ENCODE data around the gene SHFL. TPM values are rescaled to one million over a fixed set of nuclear protein-coding genes. Genes with fewer than 3 reads are reported as not detected.

The SHFL gene
- total RNA-seq, 6 donors from 2014 or later, result 28.9 to 95.3 (median 39.0) TPM

DNA sequence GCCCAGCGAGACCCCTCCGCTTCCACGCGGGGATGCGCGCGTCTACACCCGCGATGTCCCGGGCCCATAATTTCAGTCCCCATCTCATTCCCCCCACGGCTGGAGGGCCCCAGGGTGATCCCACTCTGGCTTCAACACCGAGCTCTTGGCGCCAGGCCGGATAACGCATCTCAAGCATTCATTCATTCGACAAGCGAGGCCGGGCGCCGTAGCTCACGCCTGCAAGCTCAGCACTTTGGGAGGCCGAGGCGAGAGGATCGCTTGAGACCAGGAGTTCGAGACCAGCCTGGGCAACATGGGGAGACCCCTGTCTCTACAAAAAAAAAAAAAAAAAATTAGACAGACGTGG, 10.5 kb downstream of the SHFL start:
- Histone ChIP-seq H3K4me1 (peaks cover 7 to 15% (median 11%) of the 10 kb centered on the region in 4 donors), H3K27me3 (no peaks in the 10 kb centered on the region), H3K36me3 (peaks cover 0 to 21% (median 11%) of the 10 kb centered on the region in 4 donors), H3K4me3 (peak overlapping the region; percentile 28 to 61 (median 57)), H3K9me3 (no peaks in the 10 kb centered on the region), H3K27ac (peak overlapping the region; percentile 40 to 83 (median 70))
- WGBS, 2 donors, result 34 to 43% methylated on average over 16 to 26 of the region's 26 CpGs
- DNase-seq (no peak), ATAC-seq (ENCODE audit: low FRiP score in 2 of 2) (no peak)
- TF ChIP-seq POLR2A (IDR thresholded peaks at IDR 0.05) (no peak), EP300 (IDR thresholded peaks at IDR 0.05) (no peak), CTCF (IDR thresholded peaks at IDR 0.05) (no peak), POLR2AphosphoS5 (IDR thresholded peaks at IDR 0.05) (no peak)

DNA sequence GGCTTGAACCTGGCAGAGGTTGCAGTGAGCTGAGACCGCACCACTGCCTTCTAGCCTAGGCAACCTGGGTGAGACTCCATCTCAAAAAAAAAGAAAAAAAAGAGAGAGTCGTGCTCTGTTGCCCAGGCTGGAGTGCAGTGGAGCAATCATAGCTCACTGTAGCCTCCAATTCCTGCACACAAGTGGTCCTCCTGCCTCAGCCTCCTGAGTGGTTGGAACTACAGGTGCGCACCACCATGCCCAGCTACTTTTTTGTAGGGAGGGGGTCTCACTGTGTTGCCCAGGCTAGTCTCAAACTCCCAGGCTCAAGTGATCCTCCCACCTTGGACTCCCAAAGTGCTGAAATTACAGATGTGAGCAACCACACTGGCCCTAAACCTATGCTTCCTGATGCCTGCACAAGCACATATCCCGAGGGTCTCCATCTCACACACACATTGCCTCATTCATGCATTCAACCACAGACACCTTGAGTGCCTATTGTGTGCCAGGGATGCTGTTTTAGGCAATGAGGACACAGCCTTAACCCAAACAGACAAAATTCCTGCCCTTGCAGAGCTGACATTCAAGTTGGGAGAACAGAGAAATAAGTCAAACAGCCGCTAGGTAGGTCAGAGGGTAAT, 14.2 kb downstream of the SHFL start:
- Histone ChIP-seq H3K9me3 (no peaks in the 10 kb centered on the region), H3K36me3 (no peaks in the 10 kb centered on the region), H3K27me3 (no peaks in the 10 kb centered on the region), H3K4me3 (no peak overlapping the region), H3K27ac (no peak overlapping the region), H3K4me1 (peaks cover 7 to 25% (median 19%) of the 10 kb centered on the region in 4 donors)
- 87 to 89% methylated on average over 5 of the region's 5 CpGs for WGBS, 2 donors
- ATAC-seq (ENCODE audit: low FRiP score in 2 of 2), result no peak
- no peak for TF ChIP-seq POLR2A (IDR thresholded peaks at IDR 0.05)
- no peak for DNase-seq

DNA sequence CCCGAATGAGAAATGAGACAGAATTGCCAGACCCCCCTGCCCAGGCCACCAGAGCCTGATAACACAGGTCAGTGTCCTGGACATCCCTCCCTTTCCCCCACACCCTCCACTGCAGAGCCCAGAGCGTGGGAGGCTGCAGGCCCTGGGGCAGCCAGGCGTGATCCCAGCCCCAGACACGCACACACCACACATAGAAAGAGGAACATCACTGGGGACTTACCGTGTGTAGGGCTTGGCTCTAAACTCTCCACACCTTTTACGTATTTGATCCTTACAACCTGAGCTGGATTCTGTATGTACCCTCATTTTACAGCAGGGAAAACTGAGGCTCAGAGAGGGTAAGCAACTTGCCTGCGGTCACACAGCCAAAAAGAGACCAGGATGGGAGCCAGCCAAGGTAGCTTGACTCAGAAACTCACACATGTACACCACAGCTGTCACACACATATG, 16.7 kb downstream of the SHFL start:
- peaks cover 15 to 32% (median 22%) of the 10 kb centered on the region in 4 donors for H3K4me1 ChIP-seq

GRCh38 chr19:10104130-10104513, 18.0 kb downstream of the SHFL start:
- no peaks in the 10 kb centered on the region for H3K27me3 ChIP-seq
- ATAC-seq (ENCODE audit: low FRiP score in 2 of 2) (no peak), DNase-seq (no peak)
- H3K4me3 ChIP-seq, result no peak overlapping the region
- H3K4me1 ChIP-seq, result peaks cover 15 to 32% (median 22%) of the 10 kb centered on the region in 4 donors
- no peaks in the 10 kb centered on the region for H3K9me3 ChIP-seq
- peaks cover 0 to 19% (median 17%) of the 10 kb centered on the region in 4 donors for H3K36me3 ChIP-seq
- no peak overlapping the region for H3K27ac ChIP-seq
- TF ChIP-seq POLR2AphosphoS5 (IDR thresholded peaks at IDR 0.05), result no peak
- no peak for TF ChIP-seq CTCF (IDR thresholded peaks at IDR 0.05)
- no peak for TF ChIP-seq EP300 (IDR thresholded peaks at IDR 0.05)
- no peak for TF ChIP-seq POLR2A (IDR thresholded peaks at IDR 0.05)

More for the DNA sequence above, 16.7 kb downstream of the SHFL start:
- Histone ChIP-seq H3K27me3 (no peaks in the 10 kb centered on the region), H3K36me3 (peaks cover 0 to 6% (median 4%) of the 10 kb centered on the region in 4 donors), H3K27ac (peak overlapping the region; percentile 27 to 64 (median 44)), H3K4me3 (no peak overlapping the region), H3K9me3 (no peaks in the 10 kb centered on the region)
- DNase-seq (peak in 1 of 2 donors; percentile 55), ATAC-seq (ENCODE audit: low FRiP score in 2 of 2) (no peak)
- WGBS, 2 donors, result 72 to 77% methylated on average over 5 to 7 of the region's 7 CpGs
- TF ChIP-seq EP300 (IDR thresholded peaks at IDR 0.05) (no peak), POLR2A (IDR thresholded peaks at IDR 0.05) (no peak), POLR2AphosphoS5 (IDR thresholded peaks at IDR 0.05) (no peak), CTCF (IDR thresholded peaks at IDR 0.05) (no peak)

DNA sequence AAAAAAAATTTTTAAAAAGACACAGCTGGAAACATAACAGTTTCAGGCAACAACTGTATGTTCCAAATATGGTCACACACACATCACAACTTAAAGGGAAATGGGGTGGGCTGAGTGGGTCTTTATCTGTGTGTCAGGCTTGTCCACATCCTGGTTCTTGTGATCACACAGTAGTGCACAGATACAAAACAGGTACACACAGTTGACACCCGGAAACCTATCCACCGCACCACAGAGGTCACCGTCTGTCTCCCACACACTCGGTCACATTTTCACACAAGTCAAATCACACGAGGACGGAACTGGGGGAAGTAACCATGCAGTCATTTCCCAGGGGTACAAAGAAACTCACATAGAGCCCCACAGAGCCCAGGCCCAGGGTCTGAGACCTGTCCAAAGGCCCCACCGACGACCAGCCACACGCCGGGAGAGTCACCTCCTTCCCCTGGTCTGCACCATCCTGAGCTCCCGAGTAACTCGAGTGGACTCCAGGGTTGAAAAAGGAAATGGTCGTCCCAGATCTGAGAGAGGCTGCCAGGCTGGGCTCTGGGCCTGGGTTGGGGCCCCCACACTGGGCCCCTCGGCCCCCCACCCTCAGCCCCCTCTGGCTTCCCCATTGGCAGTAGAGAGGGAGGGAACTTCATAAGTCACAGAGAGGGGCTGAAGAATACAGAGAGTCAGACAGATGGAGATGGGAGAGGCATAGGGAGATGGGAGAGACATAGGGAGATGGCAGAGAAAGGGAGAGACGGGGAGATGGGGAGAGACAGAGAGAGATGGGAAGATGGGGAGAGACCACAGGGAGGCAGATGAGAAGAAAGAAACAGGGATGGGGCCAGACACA, 18.8 kb downstream of the SHFL start:
- Histone ChIP-seq H3K27ac (peak overlapping the region; percentile 60 to 74 (median 66)), H3K9me3 (no peaks in the 10 kb centered on the region), H3K4me3 (no peak overlapping the region), H3K36me3 (peaks cover 7 to 27% (median 24%) of the 10 kb centered on the region in 4 donors), H3K27me3 (no peaks in the 10 kb centered on the region), H3K4me1 (peaks cover 15 to 32% (median 22%) of the 10 kb centered on the region in 4 donors)
- TF ChIP-seq POLR2A (IDR thresholded peaks at IDR 0.05), result peak in 1 of 4 donors; percentile 26
- TF ChIP-seq POLR2AphosphoS5 (IDR thresholded peaks at IDR 0.05), result peak in 1 of 2 donors; percentile 17
- no peak for TF ChIP-seq EP300 (IDR thresholded peaks at IDR 0.05)
- TF ChIP-seq CTCF (IDR thresholded peaks at IDR 0.05), result no peak
- WGBS, 2 donors, result 41 to 44% methylated on average over 9 to 15 of the region's 15 CpGs
- DNase-seq (peak; percentile 52 to 58), ATAC-seq (ENCODE audit: low FRiP score in 2 of 2) (no peak)
